ENCODE measurements around the gene ZNF816.
"Not testable (repeated sequence)": the region's sequence is repeated elsewhere in the genome, so short reads cannot be mapped to it uniquely, and the experiment has no call there.

Gene ZNF816

DNA sequence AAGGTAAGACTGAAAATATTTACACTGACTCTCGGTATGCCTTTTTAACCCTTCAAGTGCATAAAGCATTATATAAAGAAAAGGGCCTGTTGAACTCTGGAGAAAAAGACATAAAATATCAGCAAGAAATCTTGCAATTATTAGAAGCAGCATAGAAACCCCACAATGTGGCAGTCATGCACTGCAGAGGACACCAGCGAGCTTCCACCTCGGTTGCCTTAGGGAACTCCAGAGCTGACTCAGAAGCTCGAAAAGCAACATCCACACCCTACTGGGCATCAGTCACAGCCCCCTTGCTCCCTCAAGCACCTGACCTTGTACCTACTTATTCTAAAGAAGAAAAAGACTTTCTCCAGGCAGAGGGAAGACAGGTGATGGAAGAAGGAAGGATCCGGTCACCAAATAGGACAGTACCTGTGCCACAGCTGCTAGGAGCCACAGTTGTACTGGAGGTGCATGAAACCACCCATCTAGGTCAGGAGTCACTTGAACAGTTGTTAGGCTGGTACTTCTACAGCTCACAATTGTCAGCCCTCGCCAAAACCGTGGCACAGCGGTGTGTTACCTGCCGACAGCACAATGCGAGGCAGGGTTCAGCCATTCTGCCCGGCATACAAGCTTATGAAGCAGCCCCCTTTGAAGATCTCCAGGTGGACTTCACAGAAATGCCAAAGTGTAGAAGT is 2.9 kb downstream of the ZNF816 start:
- DNase-seq = no peak

DNA sequence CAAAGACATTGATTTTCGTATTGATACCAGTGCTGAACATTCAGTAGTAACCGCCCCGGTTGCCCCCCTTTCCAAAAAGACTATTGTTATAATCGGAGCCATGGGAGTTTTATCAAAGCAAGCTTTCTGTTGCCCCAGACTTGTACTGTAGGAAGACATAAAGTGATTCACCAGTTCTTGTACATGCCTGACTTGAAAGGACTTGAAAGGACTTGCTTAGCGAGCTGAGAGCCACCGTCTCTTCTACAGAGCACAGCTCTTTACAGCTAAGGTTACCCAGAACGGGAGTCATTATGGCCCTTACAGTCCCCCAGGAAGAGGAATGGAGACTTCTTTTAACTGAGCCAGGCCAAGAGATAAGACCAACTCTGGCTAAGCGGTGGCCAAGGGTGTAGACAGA is 5.1 kb downstream of the ZNF816 start:
- DNase-seq = no peak

DNA sequence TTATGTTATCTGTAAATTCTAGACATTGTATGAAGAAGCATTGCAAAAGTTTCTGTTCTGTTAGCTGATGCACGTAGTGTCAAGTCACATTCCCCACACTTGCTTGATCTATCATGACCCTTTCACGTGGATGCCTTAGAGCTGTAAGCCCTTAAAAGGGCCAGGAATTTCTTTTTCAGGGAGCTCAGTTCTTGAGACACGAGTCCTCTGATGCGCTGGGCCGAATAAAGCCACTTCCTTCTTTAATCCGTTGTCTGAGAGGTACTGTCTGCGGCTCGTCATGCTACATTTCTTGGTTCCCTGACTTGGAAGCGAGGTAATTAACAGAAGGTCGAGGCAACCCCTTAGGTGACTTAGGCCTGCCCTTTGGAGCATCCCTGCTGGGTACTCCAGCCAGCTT is 5.8 kb downstream of the ZNF816 start:
- DNase-seq = no peak

DNA sequence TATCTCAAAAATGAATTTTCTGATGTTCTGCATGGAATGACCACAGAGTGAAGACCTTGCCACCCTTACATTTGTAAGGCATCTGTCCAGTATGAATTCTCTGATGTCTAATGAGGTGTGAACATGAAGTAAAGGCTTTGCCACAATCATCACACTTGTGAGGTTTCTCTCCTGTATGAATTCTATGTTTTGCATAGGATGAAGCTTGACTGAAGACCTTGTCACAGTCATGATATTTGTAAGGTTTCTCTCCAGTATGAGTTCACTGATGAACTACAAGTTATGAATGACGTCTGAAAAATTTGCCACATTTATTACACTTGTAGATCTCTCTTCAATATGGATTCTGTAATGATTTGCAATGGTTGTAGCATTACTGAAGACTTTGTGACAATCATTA is 13.3 kb downstream of the ZNF816 start:
- DNase-seq = no peak

DNA sequence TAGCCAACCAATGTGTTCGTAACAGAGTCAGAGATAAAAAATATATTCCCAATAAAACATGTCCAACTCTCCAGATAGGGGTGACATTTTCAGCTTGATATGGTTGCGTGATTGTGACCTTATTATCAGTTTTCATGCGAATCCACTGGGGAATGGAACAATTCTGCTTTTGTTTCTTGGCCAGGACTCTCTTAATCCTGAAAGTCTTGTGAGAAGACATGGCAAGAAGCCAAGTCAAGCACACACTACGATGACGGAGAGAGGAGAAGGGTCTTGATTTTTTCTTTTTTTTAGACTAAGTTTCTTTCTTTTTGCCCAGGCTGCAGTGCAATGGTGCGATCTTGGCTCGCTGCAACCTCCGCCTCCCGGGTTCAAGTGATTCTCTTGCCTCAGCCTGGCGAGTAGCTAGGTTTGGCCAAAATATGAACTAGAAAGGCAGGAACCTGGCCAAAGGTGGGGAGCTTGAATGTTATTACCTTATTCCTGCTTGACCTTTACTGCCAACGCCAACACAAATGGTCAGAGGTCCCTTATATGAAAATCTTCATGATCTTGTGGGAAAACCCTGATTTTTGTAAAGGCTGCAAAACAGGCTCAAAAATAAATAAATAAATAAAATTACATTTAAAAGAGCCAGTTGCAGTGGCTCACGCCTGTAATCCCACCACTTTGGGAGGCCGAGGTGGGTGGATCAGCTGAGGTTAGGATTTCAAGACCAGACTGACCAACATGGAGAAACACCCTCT is 14.5 kb downstream of the ZNF816 start:
- no peak for DNase-seq

DNA sequence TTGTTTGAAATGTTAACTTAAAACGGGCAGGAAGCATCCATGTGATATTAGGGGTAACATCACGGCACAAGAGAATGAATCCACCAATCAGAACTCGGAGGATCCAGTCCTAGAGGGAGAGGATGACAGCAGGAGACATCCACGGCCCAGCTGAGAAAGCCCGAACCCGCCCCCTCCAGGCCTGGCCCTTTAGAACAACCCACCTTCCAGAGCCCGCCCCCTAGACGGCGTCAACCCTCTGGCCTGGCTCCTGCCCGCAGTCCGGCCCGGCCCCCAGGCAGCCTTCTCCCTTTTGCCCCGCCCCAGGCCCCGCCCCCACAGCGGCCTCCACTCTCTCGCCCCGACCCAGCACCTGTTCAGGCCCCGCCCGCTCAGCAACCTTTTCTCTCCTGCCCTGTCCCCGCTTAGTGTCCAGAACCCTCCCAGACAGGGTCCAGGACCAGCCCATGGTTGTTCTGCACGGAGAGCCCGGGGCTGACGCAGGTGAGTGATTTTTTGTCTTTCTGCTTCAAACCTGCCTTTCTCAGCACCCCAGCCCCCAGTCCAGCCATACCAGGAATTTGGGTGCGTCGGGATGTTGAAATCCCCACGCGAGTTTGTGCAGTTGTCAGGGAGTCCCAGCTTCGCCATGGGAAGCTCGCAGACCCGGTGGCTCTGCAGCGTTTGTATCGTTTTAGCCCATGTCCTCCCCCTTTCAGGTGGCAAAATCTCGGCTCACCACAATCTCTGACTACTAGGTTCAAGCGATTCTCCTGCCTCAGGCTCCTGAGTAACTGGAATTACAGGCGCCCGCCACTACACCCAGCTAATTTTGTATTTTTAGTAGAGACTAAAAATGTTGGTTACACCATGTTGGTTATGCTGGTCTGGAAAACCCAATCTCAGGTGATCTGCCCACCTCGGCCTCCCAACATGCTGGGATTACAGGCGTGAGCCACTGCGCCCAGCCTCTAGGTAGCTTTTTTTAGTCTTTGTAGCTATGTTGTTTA is 16.1 kb downstream of the ZNF816 start:
- no peak for DNase-seq

DNA sequence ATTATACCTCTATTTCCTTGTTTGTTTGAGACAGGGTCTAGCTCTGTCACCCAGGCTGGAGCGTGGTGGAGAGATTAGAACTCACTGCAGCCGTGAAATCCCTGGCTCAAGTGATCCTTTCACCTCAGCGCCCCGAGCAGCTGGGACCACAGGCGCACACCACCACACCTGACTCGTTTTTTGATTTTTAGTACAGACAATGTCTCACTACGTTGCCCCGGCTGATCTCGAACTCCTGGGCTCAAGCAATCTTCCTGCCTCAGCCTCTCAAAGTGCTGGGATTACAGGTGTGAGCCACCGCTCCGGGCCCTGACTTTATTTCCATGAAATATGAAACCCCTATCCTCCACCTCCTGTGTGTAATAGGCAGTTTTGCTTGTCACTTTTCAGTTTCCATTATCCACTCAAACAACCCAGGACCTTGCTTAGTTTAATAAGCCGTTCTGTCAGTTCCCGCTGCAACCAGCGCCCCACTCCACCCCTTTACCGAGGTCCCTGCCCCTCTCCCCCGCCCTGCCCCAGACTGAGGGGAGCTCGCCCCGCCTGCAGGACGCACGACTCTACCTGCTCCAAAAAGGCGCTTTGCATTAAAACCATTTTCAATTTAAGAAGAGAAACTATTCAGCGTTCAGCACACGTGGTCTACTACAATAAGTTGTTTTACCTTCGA is 16.9 kb downstream of the ZNF816 start:
- no peak for DNase-seq

DNA sequence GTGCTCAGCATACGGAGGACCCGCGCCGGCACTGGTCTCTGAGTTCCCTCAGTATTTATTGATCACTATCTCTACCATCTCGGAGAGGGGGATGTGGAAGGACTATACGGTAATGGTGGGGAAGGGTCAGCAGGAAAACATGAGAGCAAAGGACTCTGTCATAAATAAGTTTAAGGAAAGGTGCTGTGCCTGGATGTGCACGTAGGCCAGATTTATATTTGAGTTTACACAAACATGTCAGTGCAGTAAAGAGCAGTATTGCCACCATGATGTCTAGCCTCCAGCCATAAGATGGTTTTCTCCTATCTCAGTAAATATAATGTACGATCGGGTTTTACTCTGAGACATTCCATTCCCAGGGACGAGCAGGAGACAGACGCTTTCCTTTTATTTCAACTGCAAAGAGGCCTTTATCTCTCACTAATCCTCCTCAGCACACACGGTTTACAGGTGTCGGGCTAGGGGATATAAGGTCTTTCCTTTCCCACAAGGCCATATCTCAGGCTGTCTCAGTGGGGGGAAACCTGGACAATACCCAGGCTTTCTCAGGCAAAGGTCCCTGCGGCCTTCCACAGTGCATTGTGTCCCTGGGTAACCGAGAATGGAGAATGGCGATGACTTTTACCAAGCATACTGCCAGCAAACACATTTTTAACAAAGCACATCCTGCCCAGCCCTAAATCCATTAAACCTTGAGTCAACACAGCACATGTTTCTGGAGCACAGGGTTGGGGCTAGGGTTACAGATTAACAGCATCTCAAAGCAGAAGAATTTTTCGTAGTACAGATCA is 17.8 kb downstream of the ZNF816 start:
- DNase-seq = not testable (repeated sequence)

DNA sequence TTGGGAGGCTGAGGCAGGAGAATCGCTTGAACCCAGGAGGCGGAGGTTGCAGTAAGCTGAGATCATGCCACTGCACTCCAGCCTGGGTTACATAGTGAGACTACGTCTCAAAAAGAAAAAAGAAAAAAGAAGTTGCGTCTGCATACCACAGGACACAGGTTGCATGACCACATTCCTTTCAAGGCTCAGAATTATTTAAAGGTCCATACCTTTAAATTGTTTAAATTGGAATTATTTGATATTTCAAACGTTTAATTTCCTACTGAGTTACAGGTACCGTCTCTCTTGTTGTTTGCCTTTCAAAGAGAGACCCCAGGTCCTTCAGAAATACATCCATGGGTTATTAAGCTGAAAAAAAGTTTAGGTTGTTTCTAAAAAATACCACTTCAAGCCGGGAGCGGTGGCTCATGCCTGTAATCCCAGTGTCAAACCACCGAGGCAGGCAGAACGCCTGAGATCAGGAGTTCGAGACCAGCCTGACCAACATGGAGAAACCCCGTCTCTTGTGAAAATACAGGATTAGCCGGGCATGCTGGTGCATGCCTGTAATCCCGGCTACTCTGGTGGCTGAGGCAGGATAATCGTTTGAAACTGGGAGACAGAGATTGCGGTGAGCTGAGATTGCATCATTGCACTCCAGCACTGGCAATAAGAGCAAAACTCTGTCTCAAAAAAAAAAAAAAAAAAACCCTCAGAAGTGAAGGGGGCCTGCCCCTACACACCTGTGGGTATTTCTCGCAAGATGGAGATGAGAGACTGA is 18.6 kb downstream of the ZNF816 start:
- no peak for DNase-seq

DNA sequence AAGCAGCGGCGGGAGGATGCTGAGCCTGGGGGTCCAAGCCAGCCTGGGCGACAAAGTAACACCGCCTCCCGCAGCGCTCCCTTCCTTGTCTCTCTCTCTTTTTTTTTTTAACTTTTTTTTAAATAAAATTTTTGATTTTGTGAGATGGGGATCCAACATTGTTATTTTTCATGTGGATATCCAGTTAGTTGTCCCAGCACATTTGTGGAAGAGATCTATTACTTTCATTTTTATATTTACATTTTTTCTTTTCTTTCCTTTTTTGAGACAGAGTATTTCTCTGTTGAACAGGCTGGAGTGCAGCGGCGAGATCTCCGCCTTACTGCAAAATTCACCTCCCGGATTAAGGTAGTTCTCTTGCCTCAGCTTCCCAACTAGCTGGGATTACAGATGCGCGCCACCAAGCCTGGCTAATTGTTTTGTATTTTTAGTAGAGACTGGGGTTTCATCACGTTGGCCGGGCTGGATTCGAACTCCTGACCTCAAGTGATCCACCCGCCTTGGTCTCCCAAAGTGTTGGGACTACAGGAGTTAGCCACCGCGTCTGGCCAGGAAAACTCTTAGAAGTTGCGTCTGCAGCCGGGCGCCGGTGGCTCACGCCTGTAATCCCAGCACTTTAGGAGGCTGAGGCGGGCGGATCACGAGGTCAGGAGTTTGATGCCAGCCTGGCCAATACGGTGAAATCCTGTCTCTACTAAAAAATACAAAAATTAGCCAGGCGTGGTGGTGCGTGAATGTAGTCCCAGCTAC is 19.4 kb downstream of the ZNF816 start:
- DNase-seq = no peak

DNA sequence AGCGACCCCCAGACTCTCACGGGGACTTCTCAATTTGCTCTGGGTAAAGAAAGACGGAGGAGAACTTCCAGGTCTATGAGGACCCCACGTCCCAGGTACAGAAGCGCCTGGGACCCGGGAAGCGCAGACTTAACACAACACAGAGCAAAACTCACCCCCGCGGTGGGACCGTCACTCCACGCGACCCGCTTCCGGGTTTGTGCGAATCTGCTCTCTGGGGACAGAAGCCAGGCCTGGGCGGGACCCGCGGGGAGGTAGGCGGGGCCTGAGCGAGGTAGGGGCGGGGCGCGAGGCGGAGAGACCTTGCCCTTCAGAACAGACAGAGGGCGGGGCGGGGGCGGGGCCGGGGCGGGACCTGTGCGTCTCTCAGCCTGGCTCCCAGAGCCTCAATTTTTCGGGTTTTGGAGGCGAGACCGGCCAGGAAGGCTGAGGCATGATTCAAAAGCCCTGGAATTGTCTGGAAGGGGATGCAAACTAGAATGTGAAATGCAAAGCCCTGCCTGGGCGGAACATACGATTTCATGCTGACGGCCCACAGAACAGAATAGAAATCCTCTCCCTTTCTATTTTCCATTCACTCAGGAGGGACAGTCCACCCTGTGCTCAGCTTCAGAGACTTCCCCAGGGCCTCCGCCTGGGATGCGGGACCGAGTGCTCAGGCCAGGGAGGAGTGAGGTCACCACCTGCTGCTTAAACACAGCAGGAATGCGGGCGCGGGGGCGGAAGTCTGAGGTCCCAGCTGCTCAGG is 20.1 kb downstream of the ZNF816 start:
- DNase-seq = peak; percentile 96

DNA sequence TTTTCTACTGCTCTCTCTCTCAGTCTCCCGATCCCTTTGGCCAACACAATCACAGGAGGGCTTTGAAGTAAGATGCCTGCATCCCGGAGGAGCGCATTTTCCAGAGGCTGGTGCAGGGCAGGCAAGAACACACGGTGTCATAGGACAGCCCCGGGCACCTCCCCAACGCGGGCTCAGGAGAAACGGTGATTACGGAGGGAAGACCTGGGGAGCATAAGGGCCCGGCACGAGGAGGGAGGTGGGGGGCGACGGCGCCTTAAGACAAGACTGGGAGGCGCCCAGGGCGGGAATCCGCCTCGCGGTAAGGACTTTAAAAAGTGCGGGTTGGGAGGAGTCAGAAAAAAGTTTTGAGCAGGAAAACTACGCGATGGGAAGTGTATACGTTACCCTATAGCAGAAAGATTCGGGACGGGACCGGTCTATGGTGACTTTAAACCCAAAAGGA is 20.7 kb downstream of the ZNF816 start:
- peak in 1 of 2 experiments; percentile 46 for DNase-seq

DNA sequence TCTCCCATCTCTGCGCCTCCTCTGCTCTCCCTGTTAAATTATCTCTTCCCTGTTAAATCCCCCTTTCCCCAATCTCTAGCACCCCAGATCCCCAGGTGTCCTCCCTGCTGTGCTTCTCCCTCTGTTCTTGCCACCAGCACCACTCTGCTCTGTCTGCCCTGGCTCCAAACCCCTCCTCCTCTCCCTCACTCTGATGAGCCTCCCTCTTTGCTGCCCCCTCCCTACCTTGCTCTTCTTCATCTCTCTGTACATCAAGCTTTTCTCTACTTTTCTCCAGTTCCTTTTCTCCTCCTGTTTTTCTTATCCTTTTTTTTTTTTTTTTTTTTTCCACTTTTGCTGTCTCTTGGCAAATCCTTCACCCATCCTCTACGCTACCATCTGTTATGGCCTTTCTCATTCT is 21.2 kb downstream of the ZNF816 start:
- not testable (repeated sequence) for DNase-seq

DNA sequence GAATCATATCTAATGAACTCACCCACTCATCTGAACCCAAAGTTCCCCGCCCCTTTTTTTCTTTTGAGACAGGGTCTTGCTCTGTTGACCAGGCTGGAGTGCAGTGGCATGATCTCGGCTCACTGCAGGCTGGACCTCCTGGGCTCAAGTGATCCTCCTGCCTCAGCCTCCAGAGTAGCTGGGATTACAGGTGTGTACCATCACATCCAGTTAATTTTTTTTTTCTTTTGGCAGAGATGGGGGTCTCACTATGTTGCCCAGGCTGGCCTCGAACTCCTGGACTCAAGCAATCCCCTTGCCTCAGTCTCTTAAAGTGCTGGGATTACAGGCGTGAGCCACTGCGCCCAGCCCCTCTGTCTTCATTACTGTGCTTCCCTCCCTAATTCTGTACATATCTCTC is 21.8 kb downstream of the ZNF816 start:
- DNase-seq = not testable (repeated sequence)

DNA sequence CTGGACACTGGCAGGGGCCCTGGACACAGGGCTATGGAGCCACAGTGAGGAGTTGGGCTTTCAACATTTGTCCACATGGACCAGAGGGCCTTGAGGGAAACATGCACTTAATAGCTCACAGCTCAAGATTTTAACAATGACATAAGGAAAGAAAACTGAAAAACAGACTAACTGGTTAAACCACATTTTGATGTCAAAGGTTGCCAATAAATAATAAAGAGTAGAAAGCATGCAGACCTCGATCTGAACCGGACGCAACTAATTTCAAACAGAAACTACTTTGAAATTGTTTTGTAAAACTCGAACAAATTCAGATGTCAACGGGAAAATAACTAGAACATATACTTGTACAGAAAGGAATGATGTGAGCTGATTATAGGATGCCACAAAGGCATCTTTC is 23.9 kb downstream of the ZNF816 start:
- no peak for DNase-seq

DNA sequence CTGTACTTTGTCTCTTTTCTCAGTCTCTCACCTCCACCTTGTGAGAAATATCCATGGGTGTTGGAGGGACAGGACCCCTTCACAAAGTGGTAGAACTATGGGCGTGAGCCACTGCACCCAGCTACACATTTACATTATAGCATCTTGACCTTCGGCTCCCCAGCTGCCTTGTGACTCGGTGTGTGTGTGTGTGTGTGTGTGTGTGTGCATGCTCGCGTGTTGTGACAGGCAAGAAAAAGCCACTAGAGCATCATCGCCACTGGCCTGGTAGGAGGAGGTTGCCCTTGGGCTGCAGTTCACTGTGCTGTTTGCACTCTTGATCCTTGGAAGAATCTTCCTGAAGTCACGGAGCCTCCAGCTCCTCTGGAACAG is 25.7 kb downstream of the ZNF816 start:
- no peak for DNase-seq

DNA sequence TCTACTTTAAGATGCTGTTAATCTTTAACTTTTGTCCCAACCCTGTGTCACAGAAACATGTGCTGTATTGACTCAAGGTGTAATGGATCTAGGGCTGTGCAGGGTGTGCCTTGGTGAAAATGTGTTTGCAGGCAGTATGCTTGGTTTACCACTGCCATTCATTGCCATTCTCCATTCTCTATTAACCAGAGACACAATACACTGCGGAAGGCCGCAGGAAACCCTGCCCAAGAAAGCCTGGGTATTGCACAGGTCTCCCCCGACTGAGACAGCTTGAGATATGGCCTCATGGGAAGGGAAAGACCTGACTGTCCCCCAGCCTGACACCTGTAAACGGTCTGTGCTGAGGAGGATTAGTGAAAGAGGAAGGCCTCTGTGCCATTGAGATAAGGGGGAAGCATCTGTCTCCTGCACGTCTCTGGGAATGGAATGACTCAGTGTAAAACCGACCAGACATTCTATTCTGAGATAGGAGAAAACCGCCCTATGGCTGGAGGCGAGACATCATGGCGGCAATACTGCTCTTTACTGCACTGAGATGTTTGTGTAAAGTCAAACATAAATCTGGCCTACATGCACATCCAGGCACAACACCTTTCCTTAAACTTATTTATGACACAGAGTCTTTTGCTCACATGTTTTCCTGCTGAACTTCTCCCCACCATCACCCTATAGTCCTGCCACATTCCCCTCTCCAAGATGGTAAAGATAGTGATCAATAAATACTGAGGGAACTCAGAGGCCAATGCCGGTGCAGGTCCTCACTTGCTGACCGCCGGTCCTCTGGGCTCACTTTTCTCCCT is 26.3 kb downstream of the ZNF816 start:
- DNase-seq = no peak

DNA sequence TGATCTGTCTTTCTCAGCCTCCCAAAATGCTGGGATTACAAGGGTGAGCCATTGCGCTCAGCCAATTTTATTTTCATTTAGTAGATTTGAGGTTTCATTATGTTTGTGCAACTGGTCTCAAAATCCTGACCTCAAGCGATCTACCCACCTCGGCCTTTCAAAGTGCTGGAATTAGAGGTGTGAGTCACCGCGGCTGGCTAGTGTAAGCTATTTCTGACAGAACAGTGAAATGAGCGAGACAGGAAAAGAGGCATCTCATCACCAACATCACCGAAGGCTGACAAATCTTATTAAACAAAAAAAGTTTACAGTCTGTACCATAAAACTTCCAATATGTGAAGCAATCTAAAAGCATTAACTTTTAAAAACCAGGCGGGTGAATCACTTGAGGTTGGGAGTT is 27.2 kb downstream of the ZNF816 start:
- no peak for DNase-seq

DNA sequence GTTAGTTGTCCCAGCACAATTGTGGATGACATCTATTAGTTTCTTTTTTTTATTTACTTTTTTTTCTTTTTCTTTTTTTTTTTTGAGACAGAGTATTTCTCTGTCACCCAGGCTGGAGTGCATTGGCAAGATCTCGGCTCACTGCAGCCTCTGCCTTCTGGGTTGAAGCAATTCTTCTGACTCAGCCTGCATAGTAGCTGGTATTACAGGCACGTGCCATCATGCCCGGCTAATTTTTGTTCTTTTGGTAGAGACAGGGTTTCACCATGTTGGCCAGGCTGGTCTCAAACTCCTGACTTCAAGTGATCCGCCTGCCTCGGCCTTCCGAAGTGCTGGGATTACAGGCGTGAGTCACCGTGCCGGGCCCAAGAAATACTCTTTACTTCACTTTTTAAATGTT is 38.0 kb downstream of the ZNF816 start:
- not testable (repeated sequence) for DNase-seq
